ENCODE results near the gene ALDH3B2.
"Not testable (repeated sequence)": the region's sequence is repeated elsewhere in the genome, so short reads cannot be mapped to it uniquely, and the experiment has no call there.

Gene ALDH3B2

GRCh38 chr11:67620621-67621020 lies 53.8 kb downstream of the ALDH3B2 start:
- not testable (repeated sequence) for H3K4me3 ChIP-seq (ENCODE audit: low read length); H3K4me2 ChIP-seq (ENCODE audit: low read length); H3K36me3 ChIP-seq (ENCODE audit: insufficient read depth, low read length)

DNA sequence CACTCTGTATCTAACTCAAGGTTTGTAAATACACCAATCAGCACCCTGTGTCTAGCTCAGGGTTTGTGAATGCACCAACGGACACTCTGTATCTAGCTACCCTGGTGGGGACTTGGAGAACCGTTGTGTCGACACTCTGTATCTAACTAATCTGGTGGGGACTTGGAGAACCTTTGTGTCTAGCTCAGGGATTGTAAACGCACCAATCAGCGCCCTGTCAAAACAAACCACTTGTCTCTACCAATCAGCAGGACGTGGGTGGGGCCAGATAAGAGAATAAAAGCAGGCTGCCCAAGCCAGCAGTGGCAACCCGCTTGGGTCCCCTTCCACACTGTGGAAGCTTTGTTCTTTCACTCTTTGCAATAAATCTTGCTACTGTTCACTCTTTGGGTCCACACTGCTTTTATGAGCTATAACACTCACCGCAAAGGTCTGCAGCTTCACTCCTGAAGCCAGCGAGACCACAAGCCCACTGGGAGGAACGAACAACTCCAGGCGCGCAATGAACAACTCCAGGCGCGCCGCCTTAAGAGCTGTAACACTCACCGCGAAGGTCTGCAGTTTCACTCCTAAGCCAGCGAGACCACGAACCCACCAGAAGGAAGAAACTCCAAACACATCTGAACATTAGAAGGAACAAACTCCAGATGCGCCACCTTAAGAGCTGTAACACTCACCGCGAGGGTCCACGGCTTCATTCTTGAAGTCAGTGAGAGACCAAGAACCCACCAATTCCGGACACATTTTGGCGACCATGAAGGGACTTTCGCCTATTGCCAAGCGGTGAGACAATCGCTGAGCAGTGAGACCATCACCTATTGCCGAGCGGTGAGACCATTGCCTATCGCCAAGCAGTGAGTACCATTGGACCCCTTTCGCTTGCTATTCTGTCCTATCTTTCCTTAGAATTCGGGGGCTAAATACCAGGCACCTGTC lies 54.5 kb downstream of the ALDH3B2 start:
- not testable (repeated sequence) for H3K9ac ChIP-seq (ENCODE audit: low read depth, low read length); H3K4me2 ChIP-seq (ENCODE audit: low read length); H3K4me1 ChIP-seq (ENCODE audit: control insufficient read depth, insufficient read depth, low read length); H3K36me3 ChIP-seq (ENCODE audit: insufficient read depth, low read length); H3K4me3 ChIP-seq (ENCODE audit: low read length); H3K9me3 ChIP-seq (replicated peaks; ENCODE audit: low read length)
- H3K27me3 ChIP-seq (ENCODE audit: control insufficient read depth, insufficient read depth, low read length): peaks cover 27% of the 10 kb centered on the region

More at GRCh38 chr11:67620621-67621020, 53.8 kb downstream of the ALDH3B2 start:
- H3K27me3 ChIP-seq (ENCODE audit: control insufficient read depth, insufficient read depth, low read length): peaks cover 22% of the 10 kb centered on the region
- not testable (repeated sequence) for H3K9me3 ChIP-seq (replicated peaks; ENCODE audit: low read length); H3K9ac ChIP-seq (ENCODE audit: low read depth, low read length); H3K4me1 ChIP-seq (ENCODE audit: control insufficient read depth, insufficient read depth, low read length)

DNA sequence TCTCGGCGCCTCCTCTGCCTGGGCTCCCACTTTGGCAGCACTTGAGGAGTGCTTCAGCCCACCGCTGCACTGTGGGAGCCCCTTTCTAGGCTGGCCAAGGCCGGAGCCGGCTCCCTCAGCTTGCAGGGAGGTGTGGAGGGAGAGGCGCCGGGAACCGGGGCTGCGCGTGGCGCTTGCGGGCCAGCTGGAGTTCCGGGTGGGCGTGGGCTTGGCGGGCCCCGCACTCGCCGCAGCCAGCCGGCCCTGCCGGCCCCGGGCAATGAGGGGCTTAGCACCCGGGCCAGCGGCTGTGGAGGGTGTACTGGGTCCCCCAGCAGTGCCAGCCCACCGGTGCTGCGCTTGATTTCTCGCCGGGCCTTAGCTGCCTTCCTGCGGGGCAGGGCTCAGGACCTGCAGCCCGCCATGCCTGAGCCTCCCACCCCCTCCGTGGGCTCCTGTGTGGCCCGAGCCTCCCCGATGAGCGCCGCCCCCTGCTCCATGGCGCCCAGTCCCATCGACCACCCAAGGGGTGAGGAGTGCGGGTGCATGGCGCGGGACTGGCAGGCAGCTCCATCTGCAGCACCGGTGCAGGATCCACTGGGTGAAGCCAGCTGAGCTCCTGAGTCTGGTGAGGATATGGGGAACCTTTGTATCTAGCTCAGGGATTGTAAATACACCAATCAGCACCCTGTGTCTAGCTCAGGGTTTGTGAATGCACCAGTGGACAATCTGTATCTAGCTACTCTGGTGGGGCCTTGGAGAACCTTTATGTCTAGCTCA lies 55.3 kb downstream of the ALDH3B2 start:
- H3K36me3 ChIP-seq (ENCODE audit: insufficient read depth, low read length); H3K4me3 ChIP-seq (ENCODE audit: low read length); H3K4me1 ChIP-seq (ENCODE audit: control insufficient read depth, insufficient read depth, low read length); H3K9me3 ChIP-seq (replicated peaks; ENCODE audit: low read length); H3K9ac ChIP-seq (ENCODE audit: low read depth, low read length); H3K4me2 ChIP-seq (ENCODE audit: low read length): not testable (repeated sequence)
- peaks cover 27% of the 10 kb centered on the region for H3K27me3 ChIP-seq (ENCODE audit: control insufficient read depth, insufficient read depth, low read length)

- Histone ChIP-seq H3K27me3 (ENCODE audit: control insufficient read depth, insufficient read depth, low read length) (peaks cover 27% of the 10 kb centered on the region), H3K4me2 (ENCODE audit: low read length) (no peak overlapping the region), H3K4me3 (ENCODE audit: low read length) (no peak overlapping the region), H3K9ac (ENCODE audit: low read depth, low read length) (no peak overlapping the region), H3K4me1 (ENCODE audit: control insufficient read depth, insufficient read depth, low read length) (peaks cover 5% of the 10 kb centered on the region), H3K9me3 (replicated peaks; ENCODE audit: low read length) (no peaks in the 10 kb centered on the region), H3K36me3 (ENCODE audit: insufficient read depth, low read length) (no peaks in the 10 kb centered on the region)
Observed at GRCh38 chr11:67617243-67617953, 57.0 kb downstream of the ALDH3B2 start.

- no peak overlapping the region for H3K4me2 ChIP-seq (ENCODE audit: low read length)
- H3K27me3 ChIP-seq (ENCODE audit: control insufficient read depth, insufficient read depth, low read length): peaks cover 27% of the 10 kb centered on the region
- H3K4me3 ChIP-seq (ENCODE audit: low read length): no peak overlapping the region
- peaks cover 3% of the 10 kb centered on the region for H3K36me3 ChIP-seq (ENCODE audit: insufficient read depth, low read length)
- H3K9ac ChIP-seq (ENCODE audit: low read depth, low read length): no peak overlapping the region
- no peaks in the 10 kb centered on the region for H3K9me3 ChIP-seq (replicated peaks; ENCODE audit: low read length)
- H3K4me1 ChIP-seq (ENCODE audit: control insufficient read depth, insufficient read depth, low read length): peaks cover 5% of the 10 kb centered on the region
Observed at GRCh38 chr11:67616431-67617242, 57.8 kb downstream of the ALDH3B2 start.

- H3K4me1 ChIP-seq (ENCODE audit: control insufficient read depth, insufficient read depth, low read length): peaks cover 5% of the 10 kb centered on the region
- peaks cover 27% of the 10 kb centered on the region for H3K27me3 ChIP-seq (ENCODE audit: control insufficient read depth, insufficient read depth, low read length)
- H3K36me3 ChIP-seq (ENCODE audit: insufficient read depth, low read length): peaks cover 6% of the 10 kb centered on the region
- H3K4me3 ChIP-seq (ENCODE audit: low read length): no peak overlapping the region
- H3K9me3 ChIP-seq (replicated peaks; ENCODE audit: low read length): no peaks in the 10 kb centered on the region
- H3K9ac ChIP-seq (ENCODE audit: low read depth, low read length): no peak overlapping the region
- no peak overlapping the region for H3K4me2 ChIP-seq (ENCODE audit: low read length)
Observed at GRCh38 chr11:67615728-67616430, 58.5 kb downstream of the ALDH3B2 start.

GRCh38 chr11:67614730-67615714 lies 59.4 kb downstream of the ALDH3B2 start:
- no peak overlapping the region for H3K9ac ChIP-seq (ENCODE audit: low read depth, low read length)
- H3K4me3 ChIP-seq (ENCODE audit: low read length): no peak overlapping the region

DNA sequence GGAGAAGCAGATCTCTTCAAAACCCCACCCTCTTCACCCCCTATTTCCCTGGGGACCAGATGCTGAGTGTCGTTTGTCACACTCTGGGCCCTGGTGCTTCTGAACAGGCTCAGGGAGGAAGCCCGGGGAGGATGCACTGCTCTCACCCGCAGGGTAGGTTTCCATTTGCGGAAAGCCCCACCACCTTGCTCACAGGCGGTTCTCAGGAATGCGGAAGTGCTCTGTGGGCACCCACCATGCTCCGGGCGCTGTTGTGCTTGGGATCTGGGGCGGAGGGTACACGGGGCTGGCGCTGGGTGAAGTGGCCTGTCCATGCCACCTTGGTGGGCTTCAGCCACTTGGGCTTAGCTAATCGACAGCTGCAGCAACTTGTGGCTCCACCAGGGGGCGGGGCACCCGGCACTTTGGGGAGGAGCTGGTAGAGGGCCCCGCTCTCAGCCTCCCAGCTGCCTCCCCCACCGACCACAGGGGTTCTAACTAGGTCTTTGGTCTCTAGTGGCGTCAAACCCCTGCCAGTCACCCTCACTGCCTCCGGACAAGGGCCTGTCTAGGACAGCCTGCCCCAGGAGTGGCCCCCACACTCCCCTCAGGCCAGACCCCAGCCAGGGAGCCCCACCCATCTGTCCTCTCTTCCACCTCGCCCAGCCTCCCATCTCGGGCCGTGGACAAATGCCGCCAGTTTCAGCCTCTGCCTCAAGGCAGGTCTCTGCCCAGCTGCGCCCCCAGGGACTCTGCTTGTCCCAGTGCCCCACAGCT lies 60.3 kb downstream of the ALDH3B2 start:
- peak overlapping the region; percentile 46 for H3K4me3 ChIP-seq (ENCODE audit: low read length)
- H3K9ac ChIP-seq (ENCODE audit: low read depth, low read length): no peak overlapping the region
- peaks cover 27% of the 10 kb centered on the region for H3K27me3 ChIP-seq (ENCODE audit: control insufficient read depth, insufficient read depth, low read length)
- H3K4me1 ChIP-seq (ENCODE audit: control insufficient read depth, insufficient read depth, low read length): peaks cover 5% of the 10 kb centered on the region
- no peaks in the 10 kb centered on the region for H3K9me3 ChIP-seq (replicated peaks; ENCODE audit: low read length)
- peaks cover 15% of the 10 kb centered on the region for H3K36me3 ChIP-seq (ENCODE audit: insufficient read depth, low read length)
- H3K4me2 ChIP-seq (ENCODE audit: low read length): peak overlapping the region; percentile 70

More at GRCh38 chr11:67614730-67615714, 59.4 kb downstream of the ALDH3B2 start:
- no peaks in the 10 kb centered on the region for H3K9me3 ChIP-seq (replicated peaks; ENCODE audit: low read length)
- H3K27me3 ChIP-seq (ENCODE audit: control insufficient read depth, insufficient read depth, low read length): peaks cover 27% of the 10 kb centered on the region
- no peak overlapping the region for H3K4me2 ChIP-seq (ENCODE audit: low read length)
- H3K36me3 ChIP-seq (ENCODE audit: insufficient read depth, low read length): peaks cover 10% of the 10 kb centered on the region
- H3K4me1 ChIP-seq (ENCODE audit: control insufficient read depth, insufficient read depth, low read length): peaks cover 5% of the 10 kb centered on the region

- Histone ChIP-seq H3K4me1 (ENCODE audit: control insufficient read depth, insufficient read depth, low read length) (peaks cover 5% of the 10 kb centered on the region), H3K9me3 (replicated peaks; ENCODE audit: low read length) (no peaks in the 10 kb centered on the region), H3K9ac (ENCODE audit: low read depth, low read length) (no peak overlapping the region), H3K4me3 (ENCODE audit: low read length) (no peak overlapping the region), H3K4me2 (ENCODE audit: low read length) (peak overlapping the region; percentile 70), H3K27me3 (ENCODE audit: control insufficient read depth, insufficient read depth, low read length) (peaks cover 27% of the 10 kb centered on the region), H3K36me3 (ENCODE audit: insufficient read depth, low read length) (peaks cover 20% of the 10 kb centered on the region)
Observed at GRCh38 chr11:67613313-67613959, 61.0 kb downstream of the ALDH3B2 start.

Measured in skeletal muscle satellite cell (primary cell).